B cell (primary cell): ENCODE measurements around the gene HDAC7.

Experiments
- CTCF ChIP-seq: fragments of 200-600 bp; IDR thresholded peaks from one replicate; pipeline ENCODE4 v1.8.0; 2022; ENCODE audit warnings: antibody characterized with exemption, mild to moderate bottlenecking
- EZH2 ChIP-seq: IDR thresholded peaks from 2 replicates; pipeline ENCODE4 v1.6.1; 2012; ENCODE audit warnings: borderline replicate concordance, low read depth, mild to moderate bottlenecking, moderate library complexity, low read length; ENCODE audit not compliant: insufficient read depth, poor library complexity, severe bottlenecking

- no peak for TF ChIP-seq CTCF
- TF ChIP-seq EZH2: no peak
Measured at GRCh38 chr12:47821346-47821706, 1.6 kb upstream of the HDAC7 start.
